ENCODE measurements around the gene ULK2.

Gene ULK2

GRCh38 chr17:19744922-19745757, 122.6 kb downstream of the ULK2 start:
- no peak for FAIRE-seq

- no peak for FAIRE-seq
Measured at GRCh38 chr17:19744492-19744891, 123.2 kb downstream of the ULK2 start.

- FAIRE-seq: no peak
Measured at GRCh38 chr17:19743101-19744100, 124.3 kb downstream of the ULK2 start.

GRCh38 chr17:19742495-19742894, 125.2 kb downstream of the ULK2 start:
- FAIRE-seq: no peak

GRCh38 chr17:19741832-19742457, 125.8 kb downstream of the ULK2 start:
- FAIRE-seq: no peak

GRCh38 chr17:19740933-19741332, 126.8 kb downstream of the ULK2 start:
- FAIRE-seq: no peak

- FAIRE-seq: no peak
Measured at GRCh38 chr17:19739241-19740201, 128.2 kb downstream of the ULK2 start.

- FAIRE-seq: no peak
Measured at GRCh38 chr17:19738757-19739156, 129.0 kb downstream of the ULK2 start.

GRCh38 chr17:19738073-19738449, 129.7 kb downstream of the ULK2 start:
- FAIRE-seq: no peak

GRCh38 chr17:19737305-19738072, 130.2 kb downstream of the ULK2 start:
- FAIRE-seq: no peak

GRCh38 chr17:19736071-19736470, 131.7 kb downstream of the ULK2 start:
- no peak for FAIRE-seq

GRCh38 chr17:19733953-19734526, 133.7 kb downstream of the ULK2 start:
- FAIRE-seq: no peak

GRCh38 chr17:19731626-19732025, 136.1 kb downstream of the ULK2 start:
- FAIRE-seq: no peak

GRCh38 chr17:19730843-19731242, 136.9 kb downstream of the ULK2 start:
- FAIRE-seq: no peak

- no peak for FAIRE-seq
Measured at GRCh38 chr17:19729900-19730299, 137.8 kb downstream of the ULK2 start.

- no peak for FAIRE-seq
Measured at GRCh38 chr17:19728084-19728495, 139.6 kb downstream of the ULK2 start.

GRCh38 chr17:19727501-19728078, 140.1 kb downstream of the ULK2 start:
- FAIRE-seq: no peak

- FAIRE-seq: no peak
Measured at GRCh38 chr17:19726631-19727376, 140.9 kb downstream of the ULK2 start.

- no peak for FAIRE-seq
Measured at GRCh38 chr17:19725486-19725885, 142.2 kb downstream of the ULK2 start.
